HepG2 (cell line): ENCODE results near the gene ZNF783. TPM values are rescaled to one million over a fixed set of nuclear protein-coding genes. Genes with fewer than 3 reads are reported as not detected.

Experiments used
- ATAC-seq: fragments of 200-7000 bp; cut with Tn5 transposase; 3 replicates; pipeline ENCODE4 v1.9.1; 2020; ENCODE audit warnings: mild to moderate bottlenecking, moderate library complexity
- BruUV-seq: library from RNA; stranded (reverse); fragments of 400-500 nt; replicated peaks from 2 replicates; lab custom pipeline; 2021; lab: Mats Ljungman, UMichigan
- CTCF ChIA-PET: fragments of 300-600 bp; formaldehyde crosslinking; extraction: SDS; loops from one replicate; lab custom pipeline; 2021; ENCODE audit warnings: low total read pairs, inconsistent platforms, low intra/inter-chr PET ratio; lab: Yijun Ruan, JAX
- POLR2A ChIA-PET: fragments of 350-600 bp; sonication (Branson Sonifier 250); formaldehyde crosslinking; loops from one replicate; lab custom pipeline; 2020; ENCODE audit warnings: antibody characterized with exemption, inconsistent platforms; lab: Yijun Ruan, JAX
- DNase-seq: peaks from one replicate; pipeline ENCODE4 v3.0.0-alpha.2; 2015; ENCODE audit warnings: low spot score
- FAIRE-seq: peaks from 3 replicates; lab custom pipeline; 2011; peaks lifted over from hg19 to GRCh38; lab: Jason Lieb, UNC
- H2AFZ ChIP-seq: one replicate; pipeline ENCODE4 v1.6.1; 2011; ENCODE audit warnings: low read length, inconsistent platforms
- H3K27ac ChIP-seq: fragments of 300-600 bp; 3 replicates; pipeline ENCODE4 v1.8.0; 2011; ENCODE audit warnings: mixed run types, mild to moderate bottlenecking, mixed read lengths, low read length, inconsistent platforms; ENCODE audit not compliant: insufficient read depth; ENCODE audit errors: extremely low read length
- H3K27me3 ChIP-seq, 2 experiments: fragments of 200-600 bp in 1 of 2; 2 replicates in 1 of 2; 3 replicates in 1 of 2; pipeline versions ENCODE4 v1.6.0 to v1.8.0; 2011; ENCODE audit warnings: low read length in 2 of 2, mild to moderate bottlenecking in 2 of 2, moderate library complexity in 2 of 2, inconsistent platforms in 1 of 2; ENCODE audit not compliant: insufficient read depth in 2 of 2, control insufficient read depth in 1 of 2
- H3K36me3 ChIP-seq, 2 experiments: fragments of 200-600 bp in 1 of 2; replicated peaks in 1 of 2; 2 replicates in 1 of 2; 3 replicates in 1 of 2; pipeline versions ENCODE4 v1.5.1 to v1.8.0; 2011; ENCODE audit warnings: low read length in 2 of 2, inconsistent platforms in 1 of 2; ENCODE audit not compliant: insufficient read depth in 2 of 2, control insufficient read depth in 1 of 2
- H3K4me1 ChIP-seq: 2 replicates; pipeline ENCODE4 v1.5.1; 2012; ENCODE audit warnings: low read length, inconsistent platforms; ENCODE audit not compliant: insufficient read depth
- H3K4me2 ChIP-seq: 2 replicates; pipeline ENCODE4 v1.6.0; 2011; ENCODE audit warnings: low read depth, low read length, inconsistent platforms
- H3K4me3 ChIP-seq, 3 experiments: fragments of 200-600 bp in 1 of 3; sonication (generic), shearing (Covaris generic) in 1 of 3; replicated peaks in 1 of 3; 2 replicates each; pipeline ENCODE4 v1.5.1; 2011 to 2016; ENCODE audit warnings: low read length in 3 of 3, inconsistent platforms in 2 of 3, low read depth in 2 of 3, mild to moderate bottlenecking in 2 of 3, control low read depth in 1 of 3, mixed read lengths in 1 of 3; ENCODE audit not compliant: insufficient read depth in 1 of 3
- H3K79me2 ChIP-seq: one replicate; pipeline ENCODE4 v1.6.1; 2011; ENCODE audit warnings: low read length, inconsistent platforms; ENCODE audit not compliant: insufficient read depth
- H3K9ac ChIP-seq: 2 replicates; pipeline ENCODE4 v1.6.0; 2011; ENCODE audit warnings: mild to moderate bottlenecking, low read depth, low read length, inconsistent platforms; ENCODE audit not compliant: insufficient read depth
- H3K9me3 ChIP-seq: 2 replicates; pipeline ENCODE4 v1.5.1; 2012; ENCODE audit warnings: mild to moderate bottlenecking, low read length
- H4K20me1 ChIP-seq: 2 replicates; pipeline ENCODE4 v1.6.0; 2011; ENCODE audit warnings: inconsistent platforms, mild to moderate bottlenecking, low read length, moderate library complexity; ENCODE audit not compliant: insufficient read depth
- HMGXB3 ChIP-seq: sonication (generic); formaldehyde crosslinking; IDR thresholded peaks from 2 replicates; pipeline ENCODE4 v1.4.0; 2020; ENCODE audit warnings: missing genetic modification reagents, borderline replicate concordance
- HMGXB4 ChIP-seq, 2 experiments: sonication (generic) in 1 of 2; formaldehyde crosslinking in 1 of 2; IDR thresholded peaks; 2 replicates each; pipeline versions ENCODE4 v1.4.0 to v1.6.1; 2018 to 2020; ENCODE audit warnings: missing genetic modification reagents in 2 of 2, borderline replicate concordance in 1 of 2, low read depth in 1 of 2, mild to moderate bottlenecking in 1 of 2, missing biosample characterization in 1 of 2
- ZNF24 ChIP-seq: fragments of 450-650 bp; IDR thresholded peaks from 2 replicates; pipeline ENCODE4 v1.6.1; 2017; ENCODE audit warnings: antibody characterized with exemption, mild to moderate bottlenecking
- ZNF550 ChIP-seq: sonication (generic); formaldehyde crosslinking; IDR thresholded peaks from 2 replicates; pipeline ENCODE4 v1.4.0; 2020; ENCODE audit warnings: mild to moderate bottlenecking, missing genetic modification reagents, borderline replicate concordance
- ZNF792 ChIP-seq: IDR thresholded peaks from 2 replicates; pipeline ENCODE4 v1.6.1; 2016
- WGBS: methylation state at CpG from one replicate; pipeline ENCODE4 v1.1.6; 2017; ENCODE audit warnings: low lambda C conversion rate; 5-methylcytosine and 5-hydroxymethylcytosine counted together
- in situ Hi-C: cut with HindIII; loops from 2 replicates; pipeline ENCODE4 v1.10.0; 2017; ENCODE audit warnings: low pct_unique_long_range_greater_than_20kb; ENCODE audit not compliant: extremely low pct_ligation_motif_present
- intact Hi-C: fragments of 100-400 bp; cut with micrococcal nuclease; formaldehyde crosslinking; loops from one replicate; pipeline ENCODE4 v1.10.0; 2022; ENCODE audit not compliant: unreplicated experiment
- polyA plus RNA-seq, 8 experiments: library from polyadenylated mRNA; depleted of rRNA in 3 of 8; stranded (reverse) in 7 of 8; unstranded in 1 of 8; fragments of >200 nt; fragmentation: Illumina TruSeq in 4 of 8; extraction: Trizol in 4 of 8; gene quantifications; 2 replicates each; pipeline versions ENCODE4 v1.2.1 to v1.2.3, GENCODE V29; 2011 to 2016; ENCODE audit warnings: low read depth in 4 of 8, missing spikeins in 1 of 8, mixed read lengths in 1 of 8; ENCODE audit not compliant: insufficient read depth in 1 of 8
- total RNA-seq, 5 experiments: library from RNA; depleted of rRNA; stranded (reverse); fragments of >200 nt; fragmentation: Illumina TruSeq; extraction: Trizol; gene quantifications; 2 replicates each; pipeline ENCODE4 v1.2.3, GENCODE V29; 2016; ENCODE audit warnings: low read depth in 1 of 5
- TF ChIP-seq, protein P1 (sequence below), 2 experiments: sonication (generic) in 1 of 2; formaldehyde crosslinking in 1 of 2; IDR thresholded peaks; 2 replicates each; pipeline versions ENCODE4 v1.6.1 to v1.9.0; 2014 to 2022; ENCODE audit warnings: antibody characterized with exemption in 1 of 2, borderline replicate concordance in 1 of 2, inconsistent platforms in 1 of 2, low read depth in 1 of 2, missing genetic modification reagents in 1 of 2
- TF ChIP-seq, protein P2 (sequence below): sonication (generic); formaldehyde crosslinking; IDR thresholded peaks from 2 replicates; pipeline ENCODE4 v1.5.0; 2020; ENCODE audit warnings: mild to moderate bottlenecking, missing genetic modification reagents

Gene ZNF783
- total and polyA plus RNA-seq, 2 of the 13 experiments (the other 11 are each of a cell fraction or from before 2014, with no cell fraction given): 4.1 to 5.2 TPM

DNA sequence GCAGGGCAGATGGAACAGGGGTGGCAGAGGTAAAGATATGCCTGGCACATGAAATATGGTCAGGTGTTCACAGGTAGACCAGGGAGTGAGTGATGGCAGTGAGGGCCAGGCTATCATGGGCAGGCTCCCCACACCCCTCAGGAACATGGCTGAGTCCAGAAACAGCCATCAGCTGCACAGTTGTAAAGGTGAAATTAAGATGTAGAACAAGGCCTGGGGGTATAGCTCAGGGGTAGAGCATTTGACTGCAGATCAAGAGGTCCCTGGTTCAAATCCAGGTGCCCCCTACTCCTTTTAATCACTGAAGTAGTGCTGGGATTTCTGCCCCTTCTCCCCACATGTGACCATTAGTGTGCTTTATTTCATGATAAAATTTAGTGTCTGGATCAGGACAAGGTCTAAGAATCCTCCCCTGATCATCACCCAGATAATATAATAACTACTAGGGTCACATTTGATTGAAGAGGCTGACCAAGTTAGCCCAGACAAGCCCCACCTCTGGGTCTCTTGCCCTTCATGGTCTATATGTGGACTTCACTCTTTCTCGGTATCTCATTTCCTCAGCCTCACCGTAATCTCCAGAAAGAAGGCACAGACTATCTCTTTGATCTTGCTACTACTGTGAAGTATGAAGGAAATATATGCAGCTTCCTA, 69.0 kb downstream of the ZNF783 start:
- CTCF ChIA-PET: no interaction called here
- POLR2A ChIA-PET: no interaction called here
- no TSS peak for BruUV-seq

More for the DNA sequence above, 69.0 kb downstream of the ZNF783 start:
- Histone ChIP-seq H3K4me1 (peaks cover 46% of the 10 kb centered on the region), H4K20me1 (no peaks in the 10 kb centered on the region), H3K27me3 (no peaks in the 10 kb centered on the region), H2AFZ (no peak overlapping the region), H3K27ac (no peak overlapping the region), H3K36me3 (no peaks in the 10 kb centered on the region), H3K9ac (no peak overlapping the region), H3K9me3 (peaks cover 10% of the 10 kb centered on the region), H3K79me2 (no peaks in the 10 kb centered on the region), H3K4me3 (no peak overlapping the region), H3K4me2 (peak overlapping the region; percentile 41)
- FAIRE-seq (no peak), DNase-seq (peak; percentile 18), ATAC-seq (peak; percentile 62)
- TF ChIP-seq ZNF550 (no peak), ZNF792 (CRISPR knock-in tag) (no peak), HMGXB4 (CRISPR knock-in tag; IDR thresholded peaks at IDR 0.05; ENCODE audit: borderline replicate concordance in 1 of 2, low read depth in 1 of 2) (0 out of 4 replicates have a peak, but pooled peaks of 1 of the 2 experiments have one; percentile 22), ZNF24 (peak; percentile 95), HMGXB3 (CRISPR knock-in tag) (no peak)
- TF ChIP-seq, protein P1, sequence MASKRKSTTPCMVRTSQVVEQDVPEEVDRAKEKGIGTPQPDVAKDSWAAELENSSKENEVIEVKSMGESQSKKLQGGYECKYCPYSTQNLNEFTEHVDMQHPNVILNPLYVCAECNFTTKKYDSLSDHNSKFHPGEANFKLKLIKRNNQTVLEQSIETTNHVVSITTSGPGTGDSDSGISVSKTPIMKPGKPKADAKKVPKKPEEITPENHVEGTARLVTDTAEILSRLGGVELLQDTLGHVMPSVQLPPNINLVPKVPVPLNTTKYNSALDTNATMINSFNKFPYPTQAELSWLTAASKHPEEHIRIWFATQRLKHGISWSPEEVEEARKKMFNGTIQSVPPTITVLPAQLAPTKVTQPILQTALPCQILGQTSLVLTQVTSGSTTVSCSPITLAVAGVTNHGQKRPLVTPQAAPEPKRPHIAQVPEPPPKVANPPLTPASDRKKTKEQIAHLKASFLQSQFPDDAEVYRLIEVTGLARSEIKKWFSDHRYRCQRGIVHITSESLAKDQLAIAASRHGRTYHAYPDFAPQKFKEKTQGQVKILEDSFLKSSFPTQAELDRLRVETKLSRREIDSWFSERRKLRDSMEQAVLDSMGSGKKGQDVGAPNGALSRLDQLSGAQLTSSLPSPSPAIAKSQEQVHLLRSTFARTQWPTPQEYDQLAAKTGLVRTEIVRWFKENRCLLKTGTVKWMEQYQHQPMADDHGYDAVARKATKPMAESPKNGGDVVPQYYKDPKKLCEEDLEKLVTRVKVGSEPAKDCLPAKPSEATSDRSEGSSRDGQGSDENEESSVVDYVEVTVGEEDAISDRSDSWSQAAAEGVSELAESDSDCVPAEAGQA (IDR thresholded peaks at IDR 0.05; ENCODE audit: low read depth): no peak
- TF ChIP-seq, protein P1 (CRISPR knock-in tag; IDR thresholded peaks at IDR 0.05; ENCODE audit: borderline replicate concordance): no peak
- TF ChIP-seq, protein P2, sequence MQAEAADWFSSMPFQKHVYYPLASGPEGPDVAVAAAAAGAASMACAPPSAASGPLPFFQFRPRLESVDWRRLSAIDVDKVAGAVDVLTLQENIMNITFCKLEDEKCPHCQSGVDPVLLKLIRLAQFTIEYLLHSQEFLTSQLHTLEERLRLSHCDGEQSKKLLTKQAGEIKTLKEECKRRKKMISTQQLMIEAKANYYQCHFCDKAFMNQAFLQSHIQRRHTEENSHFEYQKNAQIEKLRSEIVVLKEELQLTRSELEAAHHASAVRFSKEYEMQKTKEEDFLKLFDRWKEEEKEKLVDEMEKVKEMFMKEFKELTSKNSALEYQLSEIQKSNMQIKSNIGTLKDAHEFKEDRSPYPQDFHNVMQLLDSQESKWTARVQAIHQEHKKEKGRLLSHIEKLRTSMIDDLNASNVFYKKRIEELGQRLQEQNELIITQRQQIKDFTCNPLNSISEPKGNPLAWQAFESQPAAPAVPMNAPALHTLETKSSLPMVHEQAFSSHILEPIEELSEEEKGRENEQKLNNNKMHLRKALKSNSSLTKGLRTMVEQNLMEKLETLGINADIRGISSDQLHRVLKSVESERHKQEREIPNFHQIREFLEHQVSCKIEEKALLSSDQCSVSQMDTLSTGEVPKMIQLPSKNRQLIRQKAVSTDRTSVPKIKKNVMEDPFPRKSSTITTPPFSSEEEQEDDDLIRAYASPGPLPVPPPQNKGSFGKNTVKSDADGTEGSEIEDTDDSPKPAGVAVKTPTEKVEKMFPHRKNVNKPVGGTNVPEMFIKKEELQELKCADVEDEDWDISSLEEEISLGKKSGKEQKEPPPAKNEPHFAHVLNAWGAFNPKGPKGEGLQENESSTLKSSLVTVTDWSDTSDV: no peak
- 26% methylated on average over 2 of the region's 2 CpGs for WGBS
- in situ Hi-C loops (no loop called here), intact Hi-C loops (no loop called here)
